Vagina (tissue), 2 donors: ENCODE data around the gene OTULIN. TPM values are rescaled to one million over a fixed set of nuclear protein-coding genes. Genes with fewer than 3 reads are reported as not detected.

ENCODE experiments used
- DNase-seq, 2 donors: peaks; one replicate each; pipeline ENCODE4 v3.0.0-alpha.2; 2017; ENCODE audit errors: extremely low spot score in 2 of 2
- H3K27ac ChIP-seq: fragments of 200-600 bp; sonication (generic); one replicate; pipeline ENCODE4 v1.5.1; 2019
- H3K27me3 ChIP-seq: fragments of 200-600 bp; sonication (generic); one replicate; pipeline ENCODE4 v1.5.1; 2019
- H3K36me3 ChIP-seq, 2 donors: fragments of 200-600 bp; sonication (generic); one replicate each; pipeline ENCODE4 v1.5.1; 2017 to 2019
- H3K4me1 ChIP-seq: fragments of 200-600 bp; sonication (generic); one replicate; pipeline ENCODE4 v1.5.1; 2019
- H3K4me3 ChIP-seq, 2 donors: fragments of 200-600 bp; sonication (generic); 1 replicate in 1 of 2; 2 replicates in 1 of 2; pipeline ENCODE4 v1.5.1; 2016 to 2019
- H3K9me3 ChIP-seq: fragments of 200-600 bp; sonication (generic); one replicate; pipeline ENCODE4 v1.5.1; 2019
- POLR2A ChIP-seq, 2 donors: fragments of 450-650 bp; IDR thresholded peaks; one replicate each; pipeline ENCODE4 v1.6.1; 2017; ENCODE audit warnings: antibody characterized with exemption in 2 of 2, mild to moderate bottlenecking in 2 of 2, moderate library complexity in 2 of 2
- POLR2AphosphoS5 ChIP-seq, 2 donors: sonication (generic); formaldehyde crosslinking; IDR thresholded peaks; one replicate each; pipeline ENCODE4 v1.9.0; 2017; ENCODE audit warnings: antibody characterized with exemption in 2 of 2, mild to moderate bottlenecking in 2 of 2, low read depth in 1 of 2; ENCODE audit not compliant: insufficient read depth in 1 of 2
- intact Hi-C: fragments of 100-400 bp; cut with DNase I; formaldehyde crosslinking; loops from one replicate; pipeline ENCODE4 v1.15.1; 2023
- total RNA-seq: library from RNA; depleted of rRNA; stranded (reverse); fragments of >200 nt; gene quantifications from one replicate; pipeline ENCODE4 v1.2.3, GENCODE V29; 2016
- TF ChIP-seq, protein P1 (sequence below), 3 experiments: fragments of 450-650 bp in 2 of 3; fragments of 200-600 bp in 1 of 3; sonication (generic) in 1 of 3; IDR thresholded peaks; one replicate each; pipeline ENCODE4 v1.5.1; 2017 to 2019; ENCODE audit warnings: antibody characterized with exemption in 3 of 3, mild to moderate bottlenecking in 2 of 3, moderate library complexity in 2 of 3

Gene OTULIN
- total RNA-seq, 1 donor from 2014 or later = 34.1 TPM

DNA sequence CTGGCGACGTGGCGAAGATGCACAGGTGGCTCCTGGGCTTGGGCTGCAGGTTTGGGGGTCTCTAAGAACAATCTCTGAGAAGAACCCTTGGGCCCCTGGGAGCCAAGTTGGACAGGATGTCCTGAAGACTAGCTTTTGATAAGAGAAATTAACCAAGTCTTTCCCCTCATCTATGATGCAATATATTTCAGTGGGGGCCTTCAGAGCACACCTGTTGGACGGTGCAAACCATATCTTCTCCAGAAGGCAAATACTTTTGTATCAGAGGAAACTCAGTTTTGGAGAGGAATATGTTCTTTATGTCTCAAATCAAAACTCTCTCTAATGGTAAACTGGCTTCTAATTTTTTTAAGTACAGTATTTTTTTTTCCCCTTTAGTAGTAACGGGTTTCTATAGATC is 28.6 kb downstream of the OTULIN start:
- DNase-seq = no peak
- H3K9me3 ChIP-seq = no peaks in the 10 kb centered on the region
- H3K27me3 ChIP-seq = no peaks in the 10 kb centered on the region
- H3K36me3 ChIP-seq = peaks cover 0 to 62% of the 10 kb centered on the region in 2 donors
- no peak overlapping the region for H3K4me3 ChIP-seq
- no peaks in the 10 kb centered on the region for H3K4me1 ChIP-seq
- H3K27ac ChIP-seq = no peak overlapping the region
- TF ChIP-seq, protein P1, sequence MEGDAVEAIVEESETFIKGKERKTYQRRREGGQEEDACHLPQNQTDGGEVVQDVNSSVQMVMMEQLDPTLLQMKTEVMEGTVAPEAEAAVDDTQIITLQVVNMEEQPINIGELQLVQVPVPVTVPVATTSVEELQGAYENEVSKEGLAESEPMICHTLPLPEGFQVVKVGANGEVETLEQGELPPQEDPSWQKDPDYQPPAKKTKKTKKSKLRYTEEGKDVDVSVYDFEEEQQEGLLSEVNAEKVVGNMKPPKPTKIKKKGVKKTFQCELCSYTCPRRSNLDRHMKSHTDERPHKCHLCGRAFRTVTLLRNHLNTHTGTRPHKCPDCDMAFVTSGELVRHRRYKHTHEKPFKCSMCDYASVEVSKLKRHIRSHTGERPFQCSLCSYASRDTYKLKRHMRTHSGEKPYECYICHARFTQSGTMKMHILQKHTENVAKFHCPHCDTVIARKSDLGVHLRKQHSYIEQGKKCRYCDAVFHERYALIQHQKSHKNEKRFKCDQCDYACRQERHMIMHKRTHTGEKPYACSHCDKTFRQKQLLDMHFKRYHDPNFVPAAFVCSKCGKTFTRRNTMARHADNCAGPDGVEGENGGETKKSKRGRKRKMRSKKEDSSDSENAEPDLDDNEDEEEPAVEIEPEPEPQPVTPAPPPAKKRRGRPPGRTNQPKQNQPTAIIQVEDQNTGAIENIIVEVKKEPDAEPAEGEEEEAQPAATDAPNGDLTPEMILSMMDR (IDR thresholded peaks at IDR 0.05) = no peak
- no peak for TF ChIP-seq POLR2AphosphoS5 (IDR thresholded peaks at IDR 0.05; ENCODE audit: insufficient read depth in 1 of 2, low read depth in 1 of 2)
- no peak for TF ChIP-seq POLR2A (IDR thresholded peaks at IDR 0.05)
- intact Hi-C loops = no loop called here

- TF ChIP-seq POLR2AphosphoS5 (IDR thresholded peaks at IDR 0.05; ENCODE audit: insufficient read depth in 1 of 2, low read depth in 1 of 2) (no peak), POLR2A (IDR thresholded peaks at IDR 0.05) (no peak)
- TF ChIP-seq, protein P1 (IDR thresholded peaks at IDR 0.05) = no peak
- DNase-seq = no peak
- H3K36me3 ChIP-seq = peaks cover 0 to 47% of the 10 kb centered on the region in 2 donors
- no peaks in the 10 kb centered on the region for H3K27me3 ChIP-seq
- no peaks in the 10 kb centered on the region for H3K9me3 ChIP-seq
- H3K4me3 ChIP-seq = no peak overlapping the region
- peaks cover 3% of the 10 kb centered on the region for H3K4me1 ChIP-seq
- intact Hi-C loops = no loop called here
- H3K27ac ChIP-seq = no peak overlapping the region
These were observed 30.6 kb downstream of the OTULIN start for GRCh38 chr5:14695152-14695551.

DNA sequence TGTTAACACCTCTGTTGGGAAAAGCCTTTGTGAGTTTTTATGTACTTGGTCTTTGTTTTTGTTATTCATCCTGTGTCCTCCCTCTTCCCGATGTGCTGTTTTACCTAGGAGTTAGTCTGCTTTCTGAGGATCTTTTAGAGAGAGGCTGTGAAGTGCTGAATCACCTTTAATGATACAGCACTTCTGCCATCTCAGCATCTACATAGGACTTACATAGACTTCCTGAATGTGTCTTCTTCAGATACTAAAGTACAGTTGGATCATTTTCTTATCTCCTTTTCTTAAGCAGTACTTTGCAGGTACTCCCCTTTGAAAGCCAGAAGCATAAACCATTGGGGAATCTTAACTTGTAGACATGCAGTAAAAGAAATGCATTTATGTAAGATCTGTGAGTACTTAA is 31.5 kb downstream of the OTULIN start:
- intact Hi-C loops = no loop called here
- peaks cover 0 to 38% of the 10 kb centered on the region in 2 donors for H3K36me3 ChIP-seq
- no peak overlapping the region for H3K4me3 ChIP-seq
- no peak overlapping the region for H3K27ac ChIP-seq
- H3K27me3 ChIP-seq = no peaks in the 10 kb centered on the region
- no peak for DNase-seq
- H3K4me1 ChIP-seq = peaks cover 12% of the 10 kb centered on the region
- TF ChIP-seq, protein P1 (IDR thresholded peaks at IDR 0.05) = no peak
- TF ChIP-seq POLR2A (IDR thresholded peaks at IDR 0.05) = no peak
- no peak for TF ChIP-seq POLR2AphosphoS5 (IDR thresholded peaks at IDR 0.05; ENCODE audit: insufficient read depth in 1 of 2, low read depth in 1 of 2)
- H3K9me3 ChIP-seq = no peaks in the 10 kb centered on the region

DNA sequence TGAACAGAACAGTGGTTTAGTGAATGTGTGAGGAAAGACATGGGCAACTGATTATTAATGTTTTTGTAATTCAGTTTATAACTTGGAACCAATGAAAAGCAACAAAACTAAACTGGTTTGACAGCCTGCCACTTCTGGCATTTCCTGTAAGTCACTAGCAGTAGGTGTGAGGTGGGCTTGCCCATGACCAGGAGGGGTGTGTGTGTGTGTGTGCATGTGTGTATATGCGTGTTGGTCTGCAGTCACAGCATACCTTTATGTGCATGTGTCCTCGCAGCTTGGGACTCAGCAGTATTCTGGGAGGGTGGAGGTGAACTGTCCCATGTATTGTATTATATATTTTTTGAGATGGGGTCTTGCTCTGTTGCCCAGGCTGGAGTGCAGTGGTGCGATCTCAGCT is 32.3 kb downstream of the OTULIN start:
- TF ChIP-seq POLR2AphosphoS5 (IDR thresholded peaks at IDR 0.05; ENCODE audit: insufficient read depth in 1 of 2, low read depth in 1 of 2) (no peak), POLR2A (IDR thresholded peaks at IDR 0.05) (no peak)
- TF ChIP-seq, protein P1 (IDR thresholded peaks at IDR 0.05) = no peak
- Histone ChIP-seq H3K36me3 (peaks cover 0 to 32% of the 10 kb centered on the region in 2 donors), H3K27ac (no peak overlapping the region), H3K27me3 (no peaks in the 10 kb centered on the region), H3K9me3 (no peaks in the 10 kb centered on the region), H3K4me3 (no peak overlapping the region), H3K4me1 (peaks cover 19% of the 10 kb centered on the region)
- intact Hi-C loops = no loop called here
- DNase-seq = no peak

- Histone ChIP-seq H3K4me1 (peaks cover 32% of the 10 kb centered on the region), H3K27ac (no peak overlapping the region), H3K9me3 (no peaks in the 10 kb centered on the region), H3K36me3 (peaks cover 0 to 18% of the 10 kb centered on the region in 2 donors), H3K27me3 (no peaks in the 10 kb centered on the region), H3K4me3 (no peak overlapping the region)
- TF ChIP-seq POLR2A (IDR thresholded peaks at IDR 0.05) = no peak
- intact Hi-C loops = no loop called here
- no peak for DNase-seq
These were observed 34.0 kb downstream of the OTULIN start for GRCh38 chr5:14698495-14698894.
